Choroid plexus epithelial cell (primary cell): Measurements from ENCODE around the gene ERC2.

ENCODE experiments used
- DNase-seq: peaks from one replicate; pipeline ENCODE4 v3.0.0-alpha.2; 2010; ENCODE audit warnings: low read depth
- H3K4me3 ChIP-seq: 2 replicates; pipeline ENCODE4 v1.5.1; 2011; ENCODE audit warnings: low read depth, mild to moderate bottlenecking, control low read depth, low read length, moderate library complexity
- CTCF ChIP-seq: conservative IDR thresholded peaks from 2 replicates; pipeline ENCODE4 v1.5.1; 2011; ENCODE audit warnings: low read depth, mild to moderate bottlenecking, control low read depth, inconsistent platforms, low read length, moderate library complexity

The ERC2 gene

GRCh38 chr3:56342475-56342874, 125.8 kb downstream of the ERC2 start:
- DNase-seq = no peak
- no peak overlapping the region for H3K4me3 ChIP-seq
- no peak for TF ChIP-seq CTCF

- no peak for DNase-seq
- TF ChIP-seq CTCF = no peak
- no peak overlapping the region for H3K4me3 ChIP-seq
Observed at GRCh38 chr3:56339671-56340070, 128.6 kb downstream of the ERC2 start.

GRCh38 chr3:56339244-56339643, 129.0 kb downstream of the ERC2 start:
- DNase-seq = no peak
- no peak for TF ChIP-seq CTCF
- no peak overlapping the region for H3K4me3 ChIP-seq

- DNase-seq = no peak
- TF ChIP-seq CTCF = no peak
- no peak overlapping the region for H3K4me3 ChIP-seq
Observed at GRCh38 chr3:56336023-56336422, 132.2 kb downstream of the ERC2 start.

GRCh38 chr3:56324473-56324872, 143.8 kb downstream of the ERC2 start:
- no peak for TF ChIP-seq CTCF
- no peak overlapping the region for H3K4me3 ChIP-seq
- no peak for DNase-seq

- TF ChIP-seq CTCF = no peak
- DNase-seq = peak; percentile 66
- H3K4me3 ChIP-seq = no peak overlapping the region
Observed at GRCh38 chr3:56323986-56324420, 144.3 kb downstream of the ERC2 start.

GRCh38 chr3:56322862-56323261, 145.4 kb downstream of the ERC2 start:
- H3K4me3 ChIP-seq = no peak overlapping the region
- no peak for TF ChIP-seq CTCF
- no peak for DNase-seq
